Right lobe of liver (tissue), 6 donors: ENCODE data around the gene P2RX2. TPM values are rescaled to one million over a fixed set of nuclear protein-coding genes. Genes with fewer than 3 reads are reported as not detected.

ENCODE experiments used
- ATAC-seq, 4 donors: fragments of 200-7000 bp; cut with Tn5 transposase; one replicate each; pipeline ENCODE4 v1.9.1; 2020; ENCODE audit warnings: mild to moderate bottlenecking in 4 of 4, moderate library complexity in 4 of 4
- DNase-seq, 3 donors: peaks; one replicate each; pipeline ENCODE4 v3.0.0-alpha.2; 2020
- H3K27ac ChIP-seq, 3 donors: fragments of 200-600 bp; one replicate each; pipeline ENCODE4 v1.8.0; 2022
- H3K27me3 ChIP-seq, 2 donors: fragments of 200-600 bp; one replicate each; pipeline ENCODE4 v1.8.0; 2022
- H3K36me3 ChIP-seq, 4 donors: fragments of 200-600 bp; sonication (generic) in 1 of 4; one replicate each; pipeline versions ENCODE4 v1.5.1 to v1.8.0; 2017 to 2022; ENCODE audit warnings: control low read depth in 1 of 4
- H3K4me1 ChIP-seq, 4 donors: fragments of 200-600 bp; sonication (generic) in 1 of 4; one replicate each; pipeline versions ENCODE4 v1.5.1 to v1.8.0; 2017 to 2022; ENCODE audit warnings: control low read depth in 1 of 4
- H3K4me3 ChIP-seq, 3 donors: fragments of 200-600 bp; one replicate each; pipeline ENCODE4 v1.8.0; 2022
- H3K9me3 ChIP-seq, 4 donors: fragments of 200-600 bp; sonication (generic) in 1 of 4; one replicate each; pipeline versions ENCODE4 v1.5.1 to v1.8.0; 2017 to 2022; ENCODE audit warnings: control low read depth in 1 of 4
- CTCF ChIP-seq, 4 donors: fragments of 200-600 bp in 3 of 4; fragments of 450-650 bp in 1 of 4; IDR thresholded peaks; one replicate each; pipeline versions ENCODE4 v1.5.1 to v1.8.0; 2016 to 2022; ENCODE audit warnings: antibody characterized with exemption in 4 of 4, mild to moderate bottlenecking in 2 of 4
- POLR2A ChIP-seq: fragments of 450-650 bp; IDR thresholded peaks from one replicate; pipeline ENCODE4 v1.6.1; 2017; ENCODE audit warnings: antibody characterized with exemption, mild to moderate bottlenecking
- WGBS: methylation state at CpG from one replicate; pipeline ENCODE4 v1.1.6; 2018; ENCODE audit warnings: low coverage, low lambda C conversion rate; ENCODE audit not compliant: insufficient coverage; ENCODE audit errors: missing lambda C conversion rate; 5-methylcytosine and 5-hydroxymethylcytosine counted together
- intact Hi-C, 2 donors: fragments of 100-400 bp; cut with DNase I; formaldehyde crosslinking; loops; one replicate each; pipeline versions ENCODE4 v1.11.2 to v1.14.1; 2022
- long read RNA-seq: library from polyadenylated mRNA; unstranded; transcript quantifications from one replicate; pipeline ENCODE4 v2.0.0, GENCODE V29; 2019
- total RNA-seq, 6 experiments: library from RNA; depleted of rRNA in 2 of 6; stranded (reverse); fragments of >200 nt in 2 of 6; fragmentation: NEBNext Ultra II Directional in 3 of 6; extraction: Animal tissue kit (Norgen Biotek cat#: 25700) in 3 of 6; gene quantifications; one replicate each; pipeline versions ENCODE4 v1.1.0 to v1.2.4, GENCODE V29; 2016 to 2023
- donor health status: DM: no; HTN: yes; CAD: no.
- donor health status: DM: no; HTN: no; CAD: no.
- donor health status: DM: no; HTN: no; CAD: no.
- donor health status: DM: no; HTN: yes; CAD: no.
- donor health status: DM: no; HTN: yes; CAD: no.

The P2RX2 gene
- total RNA-seq, result not detected
- long read RNA-seq, result 0 reads

- Histone ChIP-seq H3K4me3 (no peak within 1 kb of the TSS), H3K27ac (no peak within 1 kb of the TSS), H3K36me3 (no peaks in the 10 kb centered on the region), H3K4me1 (peaks cover 0 to 4% (median 0%) of the 10 kb centered on the region in 4 donors), H3K9me3 (no peaks in the 10 kb centered on the region), H3K27me3 (peaks cover 0 to 13% of the 10 kb centered on the region in 2 donors)
- intact Hi-C loops, result no loop called here
- DNase-seq, result no peak
- TF ChIP-seq CTCF (IDR thresholded peaks at IDR 0.05), result no peak
- TF ChIP-seq POLR2A, result no peak
- no peak for ATAC-seq
- WGBS, result no CpG with 5 or more reads among the region's 49 CpGs
Observed at GRCh38 chr12:132618683-132619043, at the start of gene P2RX2. Gene P2RX2, plus strand, starts transcription at chr12:132618776. Its CDS starts 41 bp downstream, at chr12:132618817.

- Histone ChIP-seq H3K36me3 (peaks cover 0 to 2% (median 0%) of the 10 kb centered on the region in 4 donors), H3K4me3 (no peak overlapping the region), H3K27me3 (no peaks in the 10 kb centered on the region), H3K9me3 (no peaks in the 10 kb centered on the region), H3K4me1 (no peaks in the 10 kb centered on the region), H3K27ac (no peak overlapping the region)
- intact Hi-C loops, result loop anchor here in 1 of 2 donors (10.0 kb wide), 1 partner anchor 154 kb away; no protein-coding TSS in a partner anchor
- DNase-seq (no peak), ATAC-seq (peak in 2 of 4 donors; percentile 19 to 20)
- TF ChIP-seq POLR2A (no peak), CTCF (IDR thresholded peaks at IDR 0.05) (no peak)
- WGBS, result 96% methylated on average over 4 of the region's 17 CpGs
Observed at GRCh38 chr12:132568826-132569480, 49.6 kb upstream of the P2RX2 start.

GRCh38 chr12:132569856-132570480 is 48.6 kb upstream of the P2RX2 start:
- WGBS, result no CpG with 5 or more reads among the region's 55 CpGs
- Histone ChIP-seq H3K4me1 (no peaks in the 10 kb centered on the region), H3K27ac (no peak overlapping the region), H3K36me3 (peaks cover 0 to 7% (median 0%) of the 10 kb centered on the region in 4 donors), H3K4me3 (no peak overlapping the region), H3K9me3 (no peaks in the 10 kb centered on the region), H3K27me3 (no peaks in the 10 kb centered on the region)
- intact Hi-C loops, result loop anchor here in 1 of 2 donors (10.0 kb wide), 1 partner anchor 155 kb away; no protein-coding TSS in a partner anchor
- ATAC-seq (no peak), DNase-seq (no peak)
- TF ChIP-seq POLR2A, result no peak
- TF ChIP-seq CTCF (IDR thresholded peaks at IDR 0.05), result no peak

- peaks cover 0 to 7% (median 0%) of the 10 kb centered on the region in 4 donors for H3K36me3 ChIP-seq
- H3K4me3 ChIP-seq, result no peak overlapping the region
- no peaks in the 10 kb centered on the region for H3K27me3 ChIP-seq
- no peak overlapping the region for H3K27ac ChIP-seq
- ATAC-seq, result no peak
- H3K9me3 ChIP-seq, result no peaks in the 10 kb centered on the region
- WGBS, result no CpG with 5 or more reads among the region's 26 CpGs
- intact Hi-C loops, result no loop called here
- TF ChIP-seq POLR2A (no peak), CTCF (IDR thresholded peaks at IDR 0.05) (no peak)
- DNase-seq, result no peak
- no peaks in the 10 kb centered on the region for H3K4me1 ChIP-seq
Observed at GRCh38 chr12:132570635-132571034, 47.9 kb upstream of the P2RX2 start.
